ENCODE measurements around the gene IL25. TPM values are rescaled to one million over a fixed set of nuclear protein-coding genes. Genes with fewer than 3 reads are reported as not detected.

Gene IL25
- total and polyA plus RNA-seq, 10 of the 15 experiments (the other 5 are each of a cell fraction or from before 2014, with no cell fraction given): not detected

DNA sequence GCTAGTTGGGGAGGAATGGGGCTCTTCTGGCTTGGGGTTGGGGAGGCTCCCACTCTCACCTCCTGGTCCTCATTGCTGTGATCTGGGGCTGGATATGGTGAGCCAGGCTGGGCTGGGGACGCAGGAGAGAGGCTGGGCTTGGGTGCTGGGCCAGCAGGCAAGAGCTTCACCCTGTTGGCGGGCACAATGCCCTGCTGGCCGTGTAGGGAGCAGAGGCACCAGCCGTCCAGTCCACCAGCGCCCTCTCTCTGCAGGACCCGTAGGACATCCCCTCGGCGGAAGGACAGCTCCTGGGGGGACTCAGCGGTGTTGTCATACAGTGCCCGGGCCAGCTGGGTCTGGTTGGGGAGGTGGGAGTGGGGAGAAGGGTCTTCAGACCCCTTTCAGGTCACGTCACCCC lies 12.1 kb upstream of the IL25 start:
- ChIA-PET POLR2A (no interaction called here), RAD21 (ENCODE audit: unreplicated experiment) (interaction anchor here (1.4 kb wide), 1 partner anchor 240 kb away, joined by 4 read pairs; no protein-coding TSS in a partner anchor), CTCF (interaction anchor here (0.6 to 1.4 kb wide), 7 partner anchors 18 to 240 kb away, joined by 3 to 5 read pairs (median 4); no protein-coding TSS in a partner anchor), SMC1A (ENCODE audit: uncharacterized antibody, unreplicated experiment) (interaction anchor here (1.1 kb wide), 2 partner anchors 33 to 54 kb away, joined by 3 read pairs; no protein-coding TSS in a partner anchor)
- peaks cover 0 to 7% of the 10 kb centered on the region in 2 experiments; a peak in 3 of 4 replicates for H3K27me3 ChIP-seq (replicated peaks in 1 of 2; ENCODE audit: control insufficient read depth in 2 of 2, insufficient read depth in 2 of 2, low read length in 1 of 2)
- no peaks in the 10 kb centered on the region for H3K4me1 ChIP-seq (ENCODE audit: control insufficient read depth, insufficient read depth, low read length)
- BruUV-seq (replicated peaks): no TSS peak
- H2AFZ ChIP-seq (ENCODE audit: control insufficient read depth, low read depth, low read length): no peak overlapping the region
- H3K79me2 ChIP-seq (ENCODE audit: control insufficient read depth, insufficient read depth, low read length): no peaks in the 10 kb centered on the region
- no peak overlapping the region for H3K9ac ChIP-seq (ENCODE audit: control insufficient read depth, insufficient read depth, low read length)
- TF ChIP-seq CBX3 (IDR thresholded peaks at IDR 0.05; ENCODE audit: borderline replicate concordance, low read depth): no peak
- TF ChIP-seq, protein P1, sequence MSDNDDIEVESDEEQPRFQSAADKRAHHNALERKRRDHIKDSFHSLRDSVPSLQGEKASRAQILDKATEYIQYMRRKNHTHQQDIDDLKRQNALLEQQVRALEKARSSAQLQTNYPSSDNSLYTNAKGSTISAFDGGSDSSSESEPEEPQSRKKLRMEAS (IDR thresholded peaks at IDR 0.05; ENCODE audit: low read depth, low read length): no peak
- no peak for TF ChIP-seq JUNB (IDR thresholded peaks at IDR 0.05)
- TF ChIP-seq, protein P2, sequence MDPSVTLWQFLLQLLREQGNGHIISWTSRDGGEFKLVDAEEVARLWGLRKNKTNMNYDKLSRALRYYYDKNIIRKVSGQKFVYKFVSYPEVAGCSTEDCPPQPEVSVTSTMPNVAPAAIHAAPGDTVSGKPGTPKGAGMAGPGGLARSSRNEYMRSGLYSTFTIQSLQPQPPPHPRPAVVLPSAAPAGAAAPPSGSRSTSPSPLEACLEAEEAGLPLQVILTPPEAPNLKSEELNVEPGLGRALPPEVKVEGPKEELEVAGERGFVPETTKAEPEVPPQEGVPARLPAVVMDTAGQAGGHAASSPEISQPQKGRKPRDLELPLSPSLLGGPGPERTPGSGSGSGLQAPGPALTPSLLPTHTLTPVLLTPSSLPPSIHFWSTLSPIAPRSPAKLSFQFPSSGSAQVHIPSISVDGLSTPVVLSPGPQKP (IDR thresholded peaks at IDR 0.05; ENCODE audit: low read depth, low read length): no peak
- TF ChIP-seq E2F4 (IDR thresholded peaks at IDR 0.05; ENCODE audit: low read depth, low read length): no peak
- no peak for TF ChIP-seq EGR1 (IDR thresholded peaks at IDR 0.05; ENCODE audit: borderline replicate concordance in 1 of 2, low read depth in 2 of 2, low read length in 2 of 2)
- no peak for TF ChIP-seq MEF2B (IDR thresholded peaks at IDR 0.05; ENCODE audit: partially characterized antibody, poor library complexity, severe bottlenecking)
- no peak for TF ChIP-seq RUNX3 (IDR thresholded peaks at IDR 0.05; ENCODE audit: low read length)
- no peak for TF ChIP-seq HDGF (IDR thresholded peaks at IDR 0.05)
- TF ChIP-seq BMI1 (IDR thresholded peaks at IDR 0.05; ENCODE audit: borderline replicate concordance): no peak
- TF ChIP-seq SIN3A (IDR thresholded peaks at IDR 0.05; ENCODE audit: low read depth, low read length): no peak
- no peak for TF ChIP-seq HDAC2 (IDR thresholded peaks at IDR 0.05)
- no peak for TF ChIP-seq POLR2AphosphoS5 (IDR thresholded peaks at IDR 0.05; ENCODE audit: low read length)
- TF ChIP-seq, protein P3, sequence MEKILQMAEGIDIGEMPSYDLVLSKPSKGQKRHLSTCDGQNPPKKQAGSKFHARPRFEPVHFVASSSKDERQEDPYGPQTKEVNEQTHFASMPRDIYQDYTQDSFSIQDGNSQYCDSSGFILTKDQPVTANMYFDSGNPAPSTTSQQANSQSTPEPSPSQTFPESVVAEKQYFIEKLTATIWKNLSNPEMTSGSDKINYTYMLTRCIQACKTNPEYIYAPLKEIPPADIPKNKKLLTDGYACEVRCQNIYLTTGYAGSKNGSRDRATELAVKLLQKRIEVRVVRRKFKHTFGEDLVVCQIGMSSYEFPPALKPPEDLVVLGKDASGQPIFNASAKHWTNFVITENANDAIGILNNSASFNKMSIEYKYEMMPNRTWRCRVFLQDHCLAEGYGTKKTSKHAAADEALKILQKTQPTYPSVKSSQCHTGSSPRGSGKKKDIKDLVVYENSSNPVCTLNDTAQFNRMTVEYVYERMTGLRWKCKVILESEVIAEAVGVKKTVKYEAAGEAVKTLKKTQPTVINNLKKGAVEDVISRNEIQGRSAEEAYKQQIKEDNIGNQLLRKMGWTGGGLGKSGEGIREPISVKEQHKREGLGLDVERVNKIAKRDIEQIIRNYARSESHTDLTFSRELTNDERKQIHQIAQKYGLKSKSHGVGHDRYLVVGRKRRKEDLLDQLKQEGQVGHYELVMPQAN (conservative IDR thresholded peaks at IDR 0.05): no peak
- TF ChIP-seq WRNIP1 (IDR thresholded peaks at IDR 0.05; ENCODE audit: borderline replicate concordance, low read depth, low read length): no peak
- in situ Hi-C loops (cut with MboI) (no loop called here), intact Hi-C loops (cut with micrococcal nuclease; ENCODE audit: unreplicated experiment) (no loop called here)
- FAIRE-seq (no peak), DNase-seq (ENCODE audit: low read depth, low spot score) (no peak), ATAC-seq (peak; percentile 31; the same call in 2 of the 3 replicates)
- 29% methylated on average over 11 of the region's 11 CpGs for WGBS (ENCODE audit: insufficient coverage, insufficient replicate concordance, low lambda C conversion rate, missing lambda C conversion rate)
- H3K4me3 ChIP-seq: no peak overlapping the region
- H3K36me3 ChIP-seq (ENCODE audit: control insufficient read depth in 2 of 2, insufficient read depth in 2 of 2, low read length in 1 of 2): no peaks in the 10 kb centered on the region
- no peak overlapping the region for H3K4me2 ChIP-seq (ENCODE audit: control insufficient read depth, insufficient read depth)
- no peaks in the 10 kb centered on the region for H3K9me3 ChIP-seq (replicated peaks; ENCODE audit: control insufficient read depth, insufficient read depth, low read length)
- no peak overlapping the region for H3K27ac ChIP-seq (ENCODE audit: control insufficient read depth, insufficient read depth)
- no peaks in the 10 kb centered on the region for H4K20me1 ChIP-seq (ENCODE audit: control insufficient read depth, insufficient read depth)

Measured in GM12878 (cell line).